Stimulated activated naive CD8-positive, alpha-beta T cell treated with anti-CD3 and anti-CD28 coated beads, Interleukin-15, amount 100 ng/mL, for 72 hours (primary cell): ENCODE data around the gene RAB10.
"Not testable (repeated sequence)": the region's sequence is repeated elsewhere in the genome, so short reads cannot be mapped to it uniquely, and the experiment has no call there.

ENCODE experiments used
- ATAC-seq: fragments of 150-1000 bp; cut with Tn5 transposase; 2 replicates; pipeline ENCODE4 v1.10.0; 2021; ENCODE audit warnings: mild to moderate bottlenecking, moderate library complexity
- DNase-seq, 2 donors: peaks; one replicate each; pipeline ENCODE4 v3.0.0; 2021 to 2022
- H3K27ac Mint-ChIP-seq, 2 donors: one replicate each; pipeline ENCODE4 v1.8.0; 2022; ENCODE audit warnings: mild to moderate bottlenecking in 2 of 2, mixed read lengths in 2 of 2, moderate library complexity in 2 of 2
- H3K27me3 Mint-ChIP-seq: one replicate; pipeline ENCODE4 v1.8.0; 2022; ENCODE audit warnings: mixed read lengths
- H3K4me1 Mint-ChIP-seq: one replicate; pipeline ENCODE4 v1.8.0; 2022; ENCODE audit warnings: mild to moderate bottlenecking, mixed read lengths
- H3K4me3 Mint-ChIP-seq, 2 donors: one replicate each; pipeline ENCODE4 v1.8.0; 2022; ENCODE audit warnings: mild to moderate bottlenecking in 2 of 2, mixed read lengths in 2 of 2, moderate library complexity in 1 of 2
- H3K9me3 Mint-ChIP-seq, 2 donors: one replicate each; pipeline ENCODE4 v1.8.0; 2022; ENCODE audit warnings: mixed read lengths in 2 of 2

RAB10 gene

DNA sequence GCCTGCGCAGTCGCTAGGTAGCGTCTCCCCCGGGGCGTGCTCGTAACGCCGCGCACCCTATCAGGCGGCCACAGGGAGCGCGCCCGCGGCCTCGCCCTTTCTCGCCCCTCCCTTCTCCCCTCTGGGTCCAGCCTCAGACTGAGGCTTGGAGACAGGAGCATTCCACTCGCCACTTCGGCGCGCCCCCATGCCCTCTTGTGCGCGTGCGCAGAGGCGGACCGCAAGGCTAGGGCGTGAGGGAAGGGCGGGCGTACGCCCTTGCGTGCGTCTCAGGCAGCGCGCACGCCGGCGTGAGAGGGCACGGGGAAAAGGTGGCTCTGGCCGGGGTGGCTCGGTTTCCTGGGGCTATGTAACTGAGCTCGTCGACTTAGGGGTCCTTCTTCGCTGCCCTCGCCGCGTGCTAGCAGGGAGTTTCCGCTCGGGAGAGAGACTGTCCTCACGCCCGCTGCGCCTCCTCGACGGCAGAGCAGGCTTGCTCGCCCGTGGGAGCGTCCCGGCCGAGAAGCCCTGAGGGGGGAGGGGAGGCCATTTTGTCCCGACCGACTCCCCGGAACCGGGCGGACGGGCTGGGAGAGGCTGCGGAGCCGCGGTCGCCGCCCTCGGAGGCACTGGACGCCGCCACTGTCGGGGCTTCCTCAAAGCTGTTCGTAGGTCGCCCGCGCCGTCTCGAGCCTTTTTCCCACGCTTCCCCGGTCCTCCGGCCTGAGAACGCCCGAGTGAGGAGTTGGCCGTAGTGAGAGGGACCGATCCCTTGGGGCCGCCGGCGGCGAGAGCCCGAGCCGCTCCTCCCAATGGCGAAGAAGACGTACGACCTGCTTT, at the start of gene RAB10:
Gene RAB10, plus strand, starts transcription at position 267 of the 819 bp plus-strand sequence. Its CDS starts 525 bp downstream, at position 792.
- Mint-ChIP-seq H3K27ac (peak within 1 kb of the TSS; percentile 92 to 98), H3K4me1 (peaks cover 41% of the 10 kb centered on the region), H3K9me3 (no peaks in the 10 kb centered on the region), H3K4me3 (peak within 1 kb of the TSS; percentile 95), H3K27me3 (no peaks in the 10 kb centered on the region)
- peak; percentile 93 for ATAC-seq
- DNase-seq, result peak; percentile 100

DNA sequence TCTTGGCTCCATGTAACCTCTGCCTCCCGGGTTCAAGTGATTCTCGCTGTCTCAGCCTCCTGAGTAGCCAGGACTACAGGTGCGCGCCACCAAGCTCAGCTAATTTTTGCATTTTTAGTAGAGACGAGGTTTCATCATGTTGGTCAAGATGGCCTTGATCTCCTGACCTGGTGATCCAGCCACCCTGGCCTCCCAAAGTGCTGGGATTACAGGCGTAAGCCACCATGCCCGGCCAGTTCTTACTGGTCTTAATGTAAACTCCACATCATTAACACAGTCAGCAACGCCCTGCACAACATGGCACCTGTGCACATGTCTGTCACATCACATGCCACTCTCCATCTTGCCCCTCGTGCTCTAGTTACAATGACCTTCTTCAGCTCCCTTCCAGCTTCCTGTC, 45.8 kb upstream of the RAB10 start:
- DNase-seq (no peak), ATAC-seq (no peak)
- H3K4me1 Mint-ChIP-seq, result peaks cover 10% of the 10 kb centered on the region
- H3K27me3 Mint-ChIP-seq, result no peaks in the 10 kb centered on the region
- H3K4me3 Mint-ChIP-seq, result no peak overlapping the region
- no peaks in the 10 kb centered on the region for H3K9me3 Mint-ChIP-seq
- H3K27ac Mint-ChIP-seq, result no peak overlapping the region

DNA sequence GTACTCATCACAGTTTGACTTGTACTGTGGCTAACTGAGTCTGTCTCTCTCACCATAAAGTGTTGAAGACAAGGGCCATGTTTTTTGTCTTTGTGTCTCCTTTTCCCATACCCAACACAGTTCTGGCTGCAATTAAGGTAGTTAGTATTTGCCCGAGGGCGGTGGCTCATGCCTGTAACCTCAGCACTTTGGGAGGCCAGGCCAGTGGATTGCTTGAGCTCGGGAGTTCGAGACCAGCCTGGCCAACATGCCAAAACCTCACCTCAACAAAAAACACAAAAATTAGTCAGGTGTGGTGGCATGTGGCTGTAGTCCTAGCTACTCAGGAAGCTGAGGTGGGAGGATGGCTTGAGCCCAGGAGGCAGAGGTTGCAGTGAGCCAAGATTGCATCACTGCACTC, 44.7 kb upstream of the RAB10 start:
- no peak overlapping the region for H3K4me3 Mint-ChIP-seq
- H3K27me3 Mint-ChIP-seq, result no peaks in the 10 kb centered on the region

DNA sequence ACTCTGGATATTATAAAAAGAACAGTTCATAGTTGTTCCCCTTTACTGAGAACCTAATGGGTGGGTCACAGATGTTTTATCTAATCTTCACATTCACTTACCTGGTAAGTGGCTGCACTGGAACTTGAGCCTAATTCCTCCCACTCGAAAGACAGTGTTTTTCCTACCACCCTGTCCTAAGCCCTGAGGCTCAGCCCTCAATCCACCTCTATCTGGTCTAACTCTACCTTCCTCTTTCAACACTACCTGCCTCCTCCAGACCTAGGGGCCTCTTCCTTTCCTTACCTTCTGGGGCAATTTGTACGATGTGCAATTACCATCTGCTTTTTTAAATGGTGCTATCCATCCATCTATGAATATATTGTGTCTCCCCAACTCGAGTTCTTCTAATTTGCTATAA, 41.9 kb upstream of the RAB10 start:
- Mint-ChIP-seq H3K9me3 (no peaks in the 10 kb centered on the region), H3K4me1 (peaks cover 9% of the 10 kb centered on the region), H3K4me3 (peak overlapping the region in 1 of 2 donors; percentile 78), H3K27me3 (no peaks in the 10 kb centered on the region), H3K27ac (no peak overlapping the region)
- ATAC-seq (no peak), DNase-seq (no peak)

More for the DNA sequence above, 44.7 kb upstream of the RAB10 start:
- no peaks in the 10 kb centered on the region for H3K9me3 Mint-ChIP-seq
- peaks cover 9% of the 10 kb centered on the region for H3K4me1 Mint-ChIP-seq
- ATAC-seq, result no peak
- no peak for DNase-seq
- peak overlapping the region in 1 of 2 donors; percentile 29 for H3K27ac Mint-ChIP-seq

DNA sequence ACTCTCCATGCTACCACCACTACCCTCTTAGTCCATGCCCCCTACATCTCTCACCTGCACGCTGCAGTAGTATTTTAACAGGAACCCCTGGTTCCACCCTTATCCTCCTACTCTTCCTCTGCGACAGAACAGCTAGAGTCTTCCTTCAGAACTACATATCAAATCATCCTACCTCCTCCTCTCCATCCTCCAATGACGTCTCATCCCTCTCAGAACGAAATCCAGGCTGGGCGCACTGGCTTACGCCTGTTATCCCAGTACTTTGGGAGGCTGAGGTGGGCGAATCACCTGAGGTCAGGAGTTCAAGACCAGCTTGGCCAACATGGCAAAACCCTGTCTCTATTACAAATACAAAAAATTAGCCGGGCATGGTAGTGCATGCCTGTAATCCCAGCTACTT, 41.3 kb upstream of the RAB10 start:
- H3K9me3 Mint-ChIP-seq, result no peaks in the 10 kb centered on the region
- no peaks in the 10 kb centered on the region for H3K27me3 Mint-ChIP-seq
- DNase-seq (no peak), ATAC-seq (no peak)
- H3K27ac Mint-ChIP-seq, result no peak overlapping the region
- H3K4me3 Mint-ChIP-seq, result no peak overlapping the region
- H3K4me1 Mint-ChIP-seq, result peaks cover 9% of the 10 kb centered on the region

DNA sequence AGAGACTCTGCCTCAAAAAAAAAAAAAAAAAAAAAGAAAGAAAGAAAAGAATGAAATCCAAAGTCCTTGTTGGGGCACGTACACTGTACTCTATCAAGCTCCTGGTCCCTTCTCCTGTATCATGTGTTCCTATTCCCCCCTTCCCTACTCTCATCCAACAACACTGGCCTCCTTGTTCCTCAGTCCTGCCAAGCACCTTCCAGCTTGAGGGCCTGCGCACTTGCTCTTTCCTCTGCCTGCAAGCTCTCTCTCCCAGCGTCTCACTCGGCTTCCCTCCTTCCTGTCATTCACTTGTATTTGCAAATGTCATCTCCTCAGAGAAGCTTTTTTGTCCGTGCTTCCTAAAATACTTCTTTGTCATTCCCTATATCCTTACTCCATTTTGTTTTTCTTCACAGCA, 40.8 kb upstream of the RAB10 start:
- no peaks in the 10 kb centered on the region for H3K27me3 Mint-ChIP-seq
- peak overlapping the region in 1 of 2 donors; percentile 19 for H3K27ac Mint-ChIP-seq
- DNase-seq (no peak), ATAC-seq (no peak)
- no peak overlapping the region for H3K4me3 Mint-ChIP-seq
- peaks cover 9% of the 10 kb centered on the region for H3K4me1 Mint-ChIP-seq
- no peaks in the 10 kb centered on the region for H3K9me3 Mint-ChIP-seq

DNA sequence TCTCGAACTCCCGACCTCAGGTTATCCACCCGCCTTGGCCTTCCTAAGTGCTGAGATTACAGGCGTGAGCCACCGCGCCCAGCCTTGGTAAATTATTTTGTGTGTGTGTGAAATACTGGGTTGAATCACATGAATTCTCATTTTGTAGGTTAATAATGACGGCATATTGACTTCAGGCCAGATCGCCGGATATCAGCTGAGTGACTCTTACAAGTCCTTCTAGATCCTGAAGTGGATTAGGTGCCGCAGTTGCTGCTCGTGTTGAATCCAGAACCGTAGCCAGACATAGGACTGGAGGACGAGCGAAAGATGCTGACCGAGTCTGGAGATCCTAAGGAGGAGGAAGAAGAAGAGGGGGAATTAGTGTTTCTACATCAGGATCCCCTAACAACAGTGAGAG, 39.4 kb upstream of the RAB10 start:
- H3K27me3 Mint-ChIP-seq, result no peaks in the 10 kb centered on the region
- H3K4me1 Mint-ChIP-seq, result peaks cover 9% of the 10 kb centered on the region
- no peak overlapping the region for H3K4me3 Mint-ChIP-seq
- no peak overlapping the region for H3K27ac Mint-ChIP-seq
- H3K9me3 Mint-ChIP-seq, result no peaks in the 10 kb centered on the region
- DNase-seq (no peak), ATAC-seq (no peak)

DNA sequence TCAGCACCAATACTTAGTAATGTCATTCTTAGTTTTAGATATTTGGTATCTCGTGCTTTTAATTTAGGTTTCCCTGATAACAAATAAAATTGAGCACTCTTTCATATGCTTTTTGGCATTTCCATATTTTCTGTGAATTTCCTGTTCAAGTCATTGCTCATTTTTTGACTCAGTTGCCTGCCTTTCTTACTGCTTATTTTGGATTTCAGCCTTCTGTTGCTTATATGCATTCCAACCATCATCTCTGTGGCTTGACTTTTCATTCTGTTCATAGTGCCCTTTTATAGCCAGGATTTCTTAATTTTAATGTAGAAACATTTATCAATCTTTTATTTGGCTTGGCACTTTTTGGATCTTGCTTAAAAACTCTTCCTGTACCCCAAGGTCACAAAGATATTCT, 37.0 kb upstream of the RAB10 start:
- Mint-ChIP-seq H3K4me3 (no peak overlapping the region), H3K27ac (no peak overlapping the region), H3K4me1 (peaks cover 4% of the 10 kb centered on the region), H3K9me3 (no peaks in the 10 kb centered on the region), H3K27me3 (no peaks in the 10 kb centered on the region)
- DNase-seq (no peak), ATAC-seq (no peak)

DNA sequence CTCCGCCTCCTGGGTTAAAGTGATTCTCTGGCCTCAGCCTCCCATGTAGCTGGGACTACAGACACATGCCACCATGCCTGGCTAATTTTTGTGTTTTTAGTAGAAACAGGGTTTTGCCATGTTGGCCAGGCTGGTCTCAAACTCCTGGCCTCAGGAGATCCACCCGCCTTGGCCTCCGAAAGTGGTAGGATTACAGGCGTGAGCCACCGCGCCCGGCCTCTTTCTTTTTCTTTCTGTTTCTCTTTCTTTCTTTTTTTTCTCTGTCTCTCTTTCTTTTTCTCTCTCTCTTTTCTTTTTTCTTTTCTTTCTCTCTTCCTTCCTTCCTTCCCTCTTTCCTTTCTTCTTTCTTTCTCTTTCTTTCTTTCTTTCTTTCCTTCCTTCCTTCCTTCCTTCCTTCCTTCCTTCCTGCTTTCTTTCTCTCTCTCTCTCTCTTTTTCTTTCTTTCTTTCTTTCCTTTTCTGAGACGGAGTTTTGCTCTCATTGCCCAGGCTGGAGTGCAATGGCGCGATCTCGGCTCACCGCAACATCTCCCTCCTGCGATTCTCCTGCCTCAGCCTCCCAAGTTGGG, 35.0 kb upstream of the RAB10 start:
- not testable (repeated sequence) for H3K9me3 Mint-ChIP-seq, ATAC-seq, H3K4me3 Mint-ChIP-seq, H3K4me1 Mint-ChIP-seq, H3K27ac Mint-ChIP-seq, DNase-seq, H3K27me3 Mint-ChIP-seq

DNA sequence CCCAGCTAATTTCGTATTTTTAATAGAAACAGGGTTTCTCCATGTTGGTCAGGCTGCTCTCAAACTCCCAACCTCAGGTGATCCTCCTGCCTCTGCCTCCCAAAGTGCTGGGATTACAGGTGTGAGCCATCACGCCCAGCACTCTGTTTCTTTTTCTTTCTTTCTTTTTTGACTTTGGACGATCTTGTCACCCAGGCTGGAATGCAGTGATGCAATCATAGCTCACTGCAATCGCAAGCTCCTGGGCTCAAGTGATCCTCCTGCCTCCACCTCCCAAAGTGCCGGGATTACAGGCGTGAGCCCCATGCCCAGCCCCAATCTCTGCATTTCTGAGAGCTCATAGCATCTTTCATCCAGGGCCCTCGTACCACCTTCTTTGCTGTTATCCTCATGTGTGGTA, 34.5 kb upstream of the RAB10 start:
- H3K4me3 Mint-ChIP-seq, H3K9me3 Mint-ChIP-seq, ATAC-seq, H3K4me1 Mint-ChIP-seq, DNase-seq, H3K27me3 Mint-ChIP-seq: not testable (repeated sequence)
- peak overlapping the region in 1 of 2 donors; percentile 2 for H3K27ac Mint-ChIP-seq

DNA sequence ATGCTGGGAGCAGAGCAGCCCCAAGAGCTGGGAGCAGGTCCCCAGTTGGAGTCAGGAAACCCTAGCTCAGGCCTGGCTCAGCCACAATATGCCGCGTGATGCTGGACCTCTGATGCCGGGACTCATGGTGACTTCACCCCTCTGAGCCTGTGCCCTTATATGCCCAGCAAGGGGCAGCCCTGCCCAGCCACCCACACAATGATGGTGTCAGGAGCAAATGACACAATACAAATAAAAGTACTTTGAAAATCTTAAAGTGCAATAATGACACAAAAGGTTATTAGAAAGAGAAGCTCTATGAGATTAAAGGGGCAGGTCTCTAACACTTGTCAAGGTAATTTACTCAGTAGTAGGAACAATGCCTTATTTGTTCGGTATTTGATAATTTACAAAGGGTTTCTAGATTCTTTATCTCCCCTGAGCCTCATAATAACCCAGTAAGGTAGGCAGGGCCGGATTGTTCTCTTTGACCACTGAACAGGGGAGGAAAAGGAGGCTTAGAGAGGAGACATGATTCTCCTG, 33.3 kb upstream of the RAB10 start:
- Mint-ChIP-seq H3K27me3 (no peaks in the 10 kb centered on the region), H3K27ac (no peak overlapping the region)
- no peak for ATAC-seq

DNA sequence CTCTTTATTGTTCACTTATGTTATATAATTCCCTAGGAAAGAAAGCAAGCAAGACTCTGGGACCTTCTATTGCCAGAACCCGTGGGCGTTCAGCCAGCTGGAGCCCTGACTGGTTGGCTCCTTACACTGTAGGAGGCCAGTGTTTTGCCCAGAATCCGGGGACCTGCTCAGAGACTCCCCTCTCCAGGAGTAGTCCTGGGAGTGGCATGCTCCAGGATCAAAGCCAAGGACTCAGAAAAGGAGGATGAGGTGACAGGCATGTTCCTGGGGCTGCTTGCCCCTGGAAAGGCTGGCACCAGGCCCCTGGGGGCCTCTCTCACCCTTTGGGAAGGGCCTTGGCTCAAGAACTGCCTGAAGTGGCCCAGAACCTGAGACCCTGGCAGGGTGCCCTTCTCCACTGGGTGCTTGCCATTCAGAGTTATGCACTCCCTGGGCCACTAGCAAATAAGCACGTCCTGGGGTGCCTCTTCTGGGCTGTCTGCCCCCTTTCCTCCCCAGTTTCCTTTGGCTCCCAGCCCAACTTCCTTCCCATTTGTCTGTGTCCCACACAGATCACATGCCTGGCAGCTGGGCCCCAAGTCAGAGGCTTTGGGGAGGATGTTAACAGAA, 32.0 kb upstream of the RAB10 start:
- ATAC-seq (no peak), DNase-seq (no peak)
- H3K27me3 Mint-ChIP-seq, result no peaks in the 10 kb centered on the region
- peak overlapping the region in 1 of 2 donors; percentile 85 for H3K27ac Mint-ChIP-seq
- H3K9me3 Mint-ChIP-seq, result no peaks in the 10 kb centered on the region
- no peak overlapping the region for H3K4me3 Mint-ChIP-seq
- H3K4me1 Mint-ChIP-seq, result no peaks in the 10 kb centered on the region

More for the DNA sequence above, 33.3 kb upstream of the RAB10 start:
- no peaks in the 10 kb centered on the region for H3K9me3 Mint-ChIP-seq
- H3K4me1 Mint-ChIP-seq, result no peaks in the 10 kb centered on the region
- H3K4me3 Mint-ChIP-seq, result no peak overlapping the region
- no peak for DNase-seq

DNA sequence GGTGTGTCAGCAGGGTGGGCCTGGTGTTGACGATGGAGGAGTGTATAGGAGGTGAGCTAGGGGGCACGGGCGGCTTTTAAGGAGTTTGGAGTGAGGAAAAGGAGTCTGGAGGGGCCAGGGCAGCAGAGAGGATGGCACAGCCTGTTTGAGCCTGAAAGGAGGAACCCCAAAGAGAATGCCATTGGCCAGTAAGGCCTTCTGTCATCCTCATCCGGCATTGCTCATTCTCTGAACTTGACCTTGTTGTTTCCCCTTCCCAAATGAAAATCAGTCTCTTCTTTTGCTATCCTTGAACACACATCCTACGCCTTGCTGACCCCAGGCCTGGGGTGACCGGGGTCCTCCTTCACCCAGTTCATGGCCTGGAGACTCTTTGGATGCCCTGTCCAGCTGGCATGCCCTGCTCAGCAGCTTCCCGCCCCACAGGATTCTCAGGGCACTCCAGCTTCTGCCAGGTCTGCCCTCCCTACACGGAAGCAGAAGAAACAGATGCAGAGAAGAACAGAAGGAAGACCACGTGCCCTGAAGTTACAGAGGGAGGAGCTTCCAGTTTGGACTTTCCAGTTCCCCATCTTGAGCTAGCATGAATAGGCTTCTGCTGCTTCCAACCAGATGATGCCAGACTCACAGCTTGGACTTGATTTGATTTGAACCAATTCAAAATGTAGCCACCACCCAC, 31.1 kb upstream of the RAB10 start:
- Mint-ChIP-seq H3K4me3 (no peak overlapping the region), H3K27ac (no peak overlapping the region), H3K27me3 (no peaks in the 10 kb centered on the region), H3K4me1 (no peaks in the 10 kb centered on the region), H3K9me3 (no peaks in the 10 kb centered on the region)
- ATAC-seq (no peak), DNase-seq (no peak)

DNA sequence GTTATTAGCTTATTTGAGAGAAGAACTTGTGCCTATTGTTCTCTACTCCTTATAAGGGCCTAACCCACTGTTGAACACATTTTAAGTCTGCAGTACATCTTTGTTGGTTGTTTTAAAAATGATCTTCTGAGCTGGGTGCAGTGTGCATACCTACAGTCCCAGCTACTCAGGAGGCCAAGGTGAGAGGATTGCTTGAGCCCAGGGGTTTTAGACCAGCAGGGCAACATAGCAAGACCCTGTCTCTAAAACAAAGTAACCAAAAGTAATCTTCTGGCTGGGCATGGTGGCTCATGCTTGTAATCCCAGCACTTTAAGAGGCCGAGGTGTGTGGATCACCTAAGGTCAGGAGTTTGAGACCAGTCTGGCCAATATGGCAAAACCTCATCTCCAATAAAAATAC, 25.8 kb upstream of the RAB10 start:
- no peak overlapping the region for H3K4me3 Mint-ChIP-seq
- H3K27me3 Mint-ChIP-seq, result no peaks in the 10 kb centered on the region
- H3K27ac Mint-ChIP-seq, result no peak overlapping the region
- no peaks in the 10 kb centered on the region for H3K9me3 Mint-ChIP-seq
- no peak for ATAC-seq
- H3K4me1 Mint-ChIP-seq, result no peaks in the 10 kb centered on the region
- DNase-seq, result no peak

DNA sequence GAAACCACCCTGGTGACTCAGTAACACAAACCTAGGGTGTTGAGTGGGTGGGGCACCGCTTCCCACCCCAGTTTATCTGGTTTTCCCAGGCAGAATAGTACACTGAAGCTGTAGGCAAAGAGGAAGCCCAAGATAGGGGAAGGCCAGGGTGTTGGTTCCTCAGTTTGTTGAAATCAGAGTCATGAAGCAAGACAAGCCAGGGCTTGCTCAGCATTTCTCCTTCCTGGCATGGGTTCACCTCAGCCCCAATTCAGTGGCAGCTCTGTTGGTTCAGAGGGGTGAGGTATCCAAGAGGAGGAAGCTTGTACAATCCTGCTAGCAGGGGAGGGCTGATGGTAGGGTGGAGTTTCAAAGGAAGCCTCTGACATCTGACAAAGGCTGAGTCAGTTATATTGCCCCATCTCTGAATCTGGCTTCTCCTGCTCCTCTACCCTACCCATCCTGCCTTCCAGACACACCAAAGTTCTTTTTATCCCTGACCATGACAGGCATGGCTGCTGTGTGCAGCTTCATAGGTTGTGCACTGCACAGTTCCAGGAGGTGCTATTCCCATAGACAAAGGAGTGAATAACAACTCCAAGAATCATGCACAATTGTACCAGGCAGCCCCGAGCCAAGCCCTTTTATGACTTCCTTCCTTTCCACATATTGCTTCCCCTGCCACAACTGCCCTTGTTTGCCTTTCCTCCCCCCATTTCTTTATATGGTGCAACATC, 24.9 kb upstream of the RAB10 start:
- no peaks in the 10 kb centered on the region for H3K4me1 Mint-ChIP-seq
- H3K27ac Mint-ChIP-seq, result no peak overlapping the region
- no peaks in the 10 kb centered on the region for H3K27me3 Mint-ChIP-seq
- H3K9me3 Mint-ChIP-seq, result no peaks in the 10 kb centered on the region
- H3K4me3 Mint-ChIP-seq, result no peak overlapping the region
- no peak for ATAC-seq
- no peak for DNase-seq
